Activated gamma-delta T cell (primary cell): ENCODE data around the gene HERC3.
A peak's percentile ranks its signal among the peaks of the same experiment; 100 is the strongest.

Source experiments
- DNase-seq: peaks from one replicate; lab custom pipeline; 2025; lab: John Stamatoyannopoulos, UW
- total RNA-seq, 2 donors: gene quantifications; one replicate each; lab custom pipeline; 2026; lab: John Stamatoyannopoulos, UW

The HERC3 gene
- 2.3 to 4.4 reads per million in 2 donors for total RNA-seq

DNA sequence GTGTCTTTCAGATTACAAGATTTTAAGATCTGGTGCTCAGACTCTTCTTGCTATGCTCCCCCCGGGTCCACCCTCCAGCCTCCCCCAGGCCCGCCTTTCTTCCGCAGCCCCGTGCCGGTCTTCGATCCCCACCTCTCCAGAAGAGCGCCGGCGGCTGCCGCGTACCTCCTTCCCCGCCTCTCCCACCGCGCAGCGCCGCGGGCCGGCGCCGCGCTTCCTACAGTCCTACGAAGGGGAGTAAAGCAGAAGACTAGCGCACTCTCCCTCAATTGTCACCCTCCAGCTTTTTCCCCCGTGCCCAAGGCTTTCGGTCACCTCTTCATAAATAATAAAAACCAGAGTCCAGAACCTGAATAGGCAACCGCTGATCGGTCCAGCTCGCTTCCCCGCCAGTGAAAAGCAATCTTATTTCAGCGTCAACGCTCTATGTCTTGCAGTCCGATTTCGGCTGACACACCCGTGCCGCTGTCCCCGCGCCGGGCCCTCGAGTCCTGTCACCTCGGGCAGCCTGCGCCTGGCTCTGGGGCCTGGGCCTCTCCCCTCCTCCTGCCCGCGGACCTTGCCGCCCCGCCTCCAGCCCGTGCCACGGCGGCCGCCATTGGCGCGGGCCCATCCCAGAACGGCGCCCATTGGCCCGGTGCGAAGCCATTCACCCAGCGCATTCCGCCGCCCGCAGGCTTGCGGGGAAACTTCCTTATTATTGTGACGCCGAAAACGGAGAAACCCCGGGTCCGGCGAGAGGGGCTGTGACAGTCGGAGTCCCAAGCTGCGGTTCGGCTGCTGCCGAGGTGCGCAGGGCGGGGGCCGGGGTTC, at the start of gene HERC3:
HERC3 (plus strand) TSS at position 694 of the 813 bp plus-strand sequence. CDS start 13,344 bp downstream, outside the sequence.
- peak; percentile 88 for DNase-seq

DNA sequence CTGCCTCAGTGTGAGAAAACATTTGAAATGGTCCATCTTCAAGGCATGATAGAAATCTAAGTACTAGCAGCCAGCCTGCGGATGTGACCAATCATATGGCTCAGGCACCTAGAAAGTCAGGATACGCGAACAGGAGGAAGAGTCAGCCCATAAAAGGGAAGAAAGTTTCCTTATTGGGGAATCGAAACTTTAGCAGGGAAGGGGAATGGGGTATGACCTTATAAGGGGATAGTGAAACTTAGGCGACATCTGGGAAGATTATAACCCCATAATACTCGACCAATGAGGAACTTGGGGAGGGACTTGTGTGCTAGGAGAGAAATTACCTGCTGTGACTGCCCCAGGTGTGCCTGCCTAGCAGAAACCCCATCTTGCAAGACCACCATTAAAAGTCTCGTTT, 42.5 kb upstream of the HERC3 start:
- DNase-seq = no peak

DNA sequence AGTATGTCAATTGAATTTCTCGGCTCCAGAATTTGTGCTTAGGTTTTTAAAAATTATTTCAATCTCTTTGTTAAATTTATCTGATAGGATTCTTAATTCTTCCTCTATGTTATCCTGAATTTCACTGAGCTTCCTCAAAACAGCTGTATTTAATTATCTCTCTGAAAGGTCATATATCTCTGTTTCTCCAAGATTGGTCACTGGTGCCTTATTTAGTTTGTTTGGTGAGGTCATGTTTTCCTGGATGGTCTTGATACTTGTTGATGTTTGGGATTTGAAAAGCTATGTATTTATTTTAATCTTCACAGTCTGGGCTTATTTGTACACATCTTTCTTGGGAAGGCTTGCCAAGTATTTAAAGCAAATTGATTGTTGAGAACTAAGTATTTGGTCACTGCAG, 24.7 kb upstream of the HERC3 start:
- no peak for DNase-seq

DNA sequence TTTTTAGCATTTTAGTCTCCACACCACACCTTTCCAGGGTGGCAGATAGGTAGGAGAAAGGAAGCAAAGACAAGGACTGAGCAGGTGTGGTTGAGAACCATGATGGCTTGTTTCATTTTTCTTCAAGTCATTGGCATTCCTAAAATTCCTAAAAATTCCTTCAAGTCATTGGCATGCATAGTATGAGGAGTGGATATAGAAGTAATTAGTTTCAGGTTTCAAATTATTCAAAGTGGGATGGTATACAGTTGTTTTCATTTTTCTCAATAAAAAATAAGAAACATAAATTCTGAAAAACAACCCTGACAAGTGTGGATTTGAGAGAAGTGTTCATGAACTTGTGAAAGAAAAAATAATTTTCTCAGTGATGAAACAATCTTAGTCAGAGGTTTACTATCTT, 22.3 kb upstream of the HERC3 start:
- DNase-seq = no peak

DNA sequence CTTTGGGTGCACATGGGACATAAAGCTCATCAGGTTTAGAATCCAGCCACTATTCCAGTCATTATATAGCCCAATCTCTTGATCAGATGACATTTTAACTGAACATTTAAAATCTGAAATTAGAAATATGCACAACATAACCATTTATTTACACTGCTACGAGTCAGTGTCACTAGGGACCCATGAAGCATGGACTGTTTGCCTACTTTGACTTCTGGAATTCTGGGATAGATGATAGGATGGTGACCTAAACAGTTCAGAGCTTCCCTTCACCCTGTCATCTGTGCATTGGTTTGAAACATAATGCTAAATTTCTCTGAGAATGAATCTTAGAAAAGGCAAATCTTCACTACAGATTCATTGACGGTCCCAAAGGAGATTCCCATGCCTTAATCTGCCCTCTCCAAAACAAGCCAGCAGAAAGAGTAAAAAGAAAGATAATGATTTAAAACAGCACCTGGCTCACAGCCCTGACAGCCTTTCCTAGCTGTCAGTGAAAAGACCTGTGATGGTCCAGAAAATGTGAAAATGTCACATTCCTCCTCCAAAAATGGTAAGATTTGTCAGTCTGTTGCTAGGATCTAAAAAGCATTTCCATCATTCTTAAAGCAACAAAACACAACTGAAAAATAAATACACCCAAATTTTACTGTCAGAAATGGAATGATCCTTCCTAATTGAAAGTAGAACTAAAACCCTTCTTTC, 18.9 kb upstream of the HERC3 start:
- no peak for DNase-seq

DNA sequence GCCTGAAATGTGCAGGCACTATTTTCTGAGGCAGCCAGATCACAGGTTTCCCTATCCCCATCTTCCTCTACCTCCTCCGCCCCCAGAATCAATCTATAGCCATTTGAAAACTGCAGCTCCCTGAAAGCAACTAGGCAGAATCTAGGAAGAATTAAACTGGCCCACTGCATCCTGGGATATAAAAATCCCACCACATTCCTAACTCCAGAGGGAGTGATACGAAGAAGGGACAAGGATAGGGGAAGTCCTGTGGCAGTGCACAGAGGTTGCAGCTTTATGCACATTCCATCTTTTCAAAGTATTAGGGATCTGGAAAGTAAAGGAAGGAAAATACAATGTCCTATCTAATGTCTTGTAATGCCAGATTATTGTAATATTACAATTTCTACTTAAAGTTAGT, 18.3 kb upstream of the HERC3 start:
- DNase-seq = no peak

DNA sequence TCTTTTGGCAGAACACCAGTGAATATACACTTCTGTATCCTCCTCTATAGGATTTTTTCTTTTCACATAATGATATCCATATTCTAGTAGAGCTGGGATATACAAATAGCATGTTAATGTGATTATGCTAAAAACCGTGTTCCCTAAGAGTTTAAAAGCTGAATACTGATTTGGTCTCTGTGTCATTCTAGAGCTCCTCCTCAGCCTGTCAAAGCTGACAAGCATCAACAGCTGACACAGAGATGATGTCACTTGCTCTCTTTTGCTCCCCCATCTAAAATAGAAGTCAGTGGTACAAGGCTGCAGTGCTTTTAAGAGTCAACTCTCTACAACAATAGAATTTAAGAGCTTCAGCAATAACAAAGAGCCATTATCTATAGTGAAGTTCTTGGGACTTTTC, 17.1 kb upstream of the HERC3 start:
- DNase-seq = no peak

DNA sequence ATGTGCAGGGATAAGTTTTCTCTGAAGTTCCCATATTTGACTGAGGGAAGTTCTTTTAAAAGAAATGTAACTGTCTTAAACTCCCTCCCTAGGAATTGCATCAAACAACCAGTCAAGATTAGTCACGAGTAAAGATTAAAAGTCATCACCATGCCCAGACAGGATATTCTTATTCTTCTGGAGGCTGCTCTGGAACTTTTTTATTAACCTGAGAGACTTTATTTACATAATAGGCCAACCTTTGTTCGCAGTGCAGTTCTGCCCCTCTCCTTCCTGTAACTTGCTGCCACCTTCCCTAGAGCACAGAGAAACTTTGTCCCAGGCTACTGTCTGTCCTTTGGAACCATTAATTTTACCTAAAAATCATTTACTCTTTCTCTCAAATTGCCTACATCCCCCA, 9.8 kb upstream of the HERC3 start:
- DNase-seq = no peak

DNA sequence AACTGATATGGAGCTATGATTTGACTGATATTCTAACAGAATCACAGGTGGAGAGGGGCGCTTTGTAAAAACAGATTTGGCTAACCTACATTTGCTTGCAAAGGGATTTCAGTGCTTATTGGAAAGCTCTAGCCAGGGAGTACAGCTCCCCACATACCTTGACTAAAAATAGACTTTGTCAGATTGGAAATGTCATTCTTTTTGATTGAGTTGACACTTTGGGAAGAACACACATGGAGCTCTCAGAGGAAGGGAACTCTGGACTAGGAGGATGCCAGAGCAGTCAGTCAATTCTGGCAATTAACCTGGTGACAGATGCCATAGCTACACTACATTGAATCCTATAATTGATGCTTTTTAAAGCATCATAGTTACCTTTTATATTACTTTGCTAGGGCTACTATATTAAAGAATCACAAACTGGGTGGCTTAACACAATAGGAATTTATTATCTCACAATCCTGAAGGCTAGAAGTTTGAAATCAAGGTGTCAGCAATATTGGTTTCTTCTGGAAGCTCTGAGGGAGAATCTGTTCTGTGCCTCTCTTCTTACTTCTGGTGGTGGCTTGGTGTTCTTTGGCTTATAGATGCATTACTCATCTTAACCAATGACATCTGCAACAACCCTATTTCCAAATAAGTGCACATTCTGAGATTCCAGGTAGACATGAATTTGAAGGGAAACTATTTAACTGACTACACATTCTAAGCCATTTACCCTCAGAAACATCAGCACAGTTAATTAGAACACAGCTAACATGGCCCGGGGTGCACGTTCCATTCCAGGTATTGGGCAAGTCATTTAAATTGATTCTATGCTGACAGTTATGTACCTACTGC, 8.4 kb upstream of the HERC3 start:
- DNase-seq = no peak

DNA sequence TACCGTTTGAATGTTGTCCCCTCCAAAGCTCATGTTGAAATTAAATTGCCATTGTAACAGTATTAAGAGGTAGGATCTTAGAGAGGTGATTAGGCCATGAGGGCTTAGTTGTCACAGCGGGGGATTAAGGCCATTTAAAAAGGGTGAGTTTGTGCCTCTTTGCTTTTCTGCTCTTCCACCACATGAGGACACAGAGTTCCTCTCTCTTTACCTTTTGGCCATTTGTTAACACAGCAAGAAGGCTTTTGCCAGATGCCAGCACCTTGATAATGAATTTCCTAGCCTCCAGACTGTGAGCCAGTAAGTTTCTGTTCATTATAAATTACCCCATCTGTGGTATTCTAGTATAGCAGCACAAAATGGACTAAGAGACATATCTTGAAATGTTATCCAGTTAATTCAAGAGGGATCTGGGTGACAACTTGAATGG, 7.8 kb upstream of the HERC3 start:
- DNase-seq = no peak

DNA sequence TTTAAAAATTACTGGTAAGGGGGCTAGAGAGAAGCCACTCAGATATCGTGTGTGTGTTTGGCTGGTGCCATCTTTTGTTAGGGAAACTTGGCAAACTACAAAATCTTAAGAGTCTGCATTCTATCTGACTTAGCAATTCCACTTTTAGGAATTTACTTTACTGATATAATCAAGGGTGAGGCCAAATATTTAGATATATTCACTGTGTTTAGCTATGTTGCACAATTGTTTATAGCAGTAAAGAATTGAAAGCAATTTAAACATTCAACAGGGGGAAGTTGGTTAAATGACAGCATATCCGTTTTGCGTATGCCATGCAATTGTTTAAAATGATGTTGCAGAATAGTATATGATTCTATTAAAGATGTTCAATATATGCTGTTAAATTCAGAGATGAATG, 6.4 kb upstream of the HERC3 start:
- no peak for DNase-seq

DNA sequence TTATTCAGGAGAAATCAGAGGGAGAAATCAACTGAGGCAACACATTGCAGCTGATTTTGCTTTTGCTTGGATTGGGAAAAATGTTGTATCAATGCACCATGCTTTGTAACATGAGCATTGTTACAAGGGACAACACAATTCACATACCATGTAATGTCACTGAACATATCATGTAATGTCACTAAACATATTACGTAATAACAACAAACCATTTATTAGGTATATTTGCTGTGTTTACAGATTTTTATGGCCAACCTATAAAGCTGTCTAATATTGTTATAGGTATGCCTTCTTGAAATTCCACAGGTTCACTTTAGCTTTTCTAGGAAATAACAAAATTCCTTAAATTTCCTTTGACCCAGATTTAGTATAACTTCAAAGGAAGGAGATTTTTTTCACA, 5.0 kb upstream of the HERC3 start:
- DNase-seq = no peak

DNA sequence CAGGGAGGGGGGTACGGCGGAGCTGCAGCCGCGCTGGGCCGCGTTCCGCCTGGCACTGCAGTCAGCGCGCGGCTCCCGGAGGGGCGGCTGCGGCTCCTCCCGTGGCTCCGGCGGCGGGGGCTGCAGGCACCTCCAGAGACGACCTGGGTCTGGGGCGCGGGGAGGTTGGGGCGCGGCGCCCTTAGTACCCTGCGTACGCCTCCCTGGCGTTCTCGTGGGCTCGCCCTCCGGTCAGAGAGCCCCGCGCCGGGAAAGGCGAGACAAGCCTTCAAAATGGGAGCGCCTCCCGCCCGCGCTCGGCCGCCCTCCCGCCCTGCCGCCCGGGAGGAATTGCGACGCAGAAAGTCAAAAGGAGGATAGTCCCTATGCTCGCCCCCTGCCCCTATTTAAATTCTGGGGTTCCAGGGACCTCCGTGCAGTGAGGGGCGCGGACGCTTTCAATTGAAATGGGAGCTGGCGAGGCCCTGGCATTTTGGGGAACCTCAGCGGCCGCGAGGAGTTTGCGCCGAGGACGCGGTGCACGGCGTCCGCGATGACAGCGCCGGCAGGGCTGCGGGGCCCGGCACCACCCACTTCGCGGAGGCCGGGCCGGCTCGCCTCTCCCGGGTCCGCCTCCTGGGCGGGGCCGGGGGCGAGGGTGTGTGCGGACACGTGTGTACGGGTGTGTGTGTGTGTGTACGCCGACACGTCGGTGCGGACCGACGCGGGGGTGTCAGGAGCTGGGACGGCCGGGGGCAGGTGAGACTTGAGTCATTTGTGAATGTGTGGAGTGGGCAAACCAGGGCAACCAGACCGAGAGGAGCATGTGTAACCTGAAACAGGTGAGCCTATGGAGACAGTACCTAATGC, 544 bp downstream of the HERC3 start:
- peak; percentile 73 for DNase-seq

DNA sequence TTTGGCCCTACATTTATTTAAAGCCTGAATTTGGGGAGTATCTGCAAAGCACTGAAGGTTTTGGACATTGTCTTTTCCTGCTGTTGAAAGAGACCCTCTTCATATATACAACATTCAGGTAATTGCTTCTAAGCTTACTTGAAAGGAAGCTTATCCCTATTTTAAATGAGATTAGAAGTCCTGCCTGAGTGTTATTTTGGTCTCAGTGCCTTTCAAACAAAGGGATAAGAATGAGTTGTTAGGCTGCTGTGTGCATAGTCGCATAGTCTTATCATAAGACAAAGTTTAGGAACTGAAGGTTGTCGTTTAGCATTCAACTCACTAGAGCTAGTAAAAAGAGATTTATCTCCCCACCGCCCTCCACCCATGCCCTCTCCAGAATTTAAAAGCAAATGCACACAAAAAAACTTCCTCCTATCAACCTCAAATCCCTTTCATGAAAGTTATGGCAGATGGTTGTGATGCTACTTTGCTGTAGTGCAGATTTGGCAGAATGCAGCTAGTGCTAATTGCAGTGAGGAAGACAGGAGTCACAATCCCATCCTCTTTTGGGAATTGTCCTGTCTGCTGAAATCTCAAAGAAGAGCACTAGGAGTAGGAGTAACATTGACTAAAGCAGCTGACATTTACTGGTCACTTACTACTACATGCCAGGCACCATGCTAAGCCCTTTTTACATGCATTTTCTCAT, 5.8 kb downstream of the HERC3 start:
- DNase-seq = no peak

DNA sequence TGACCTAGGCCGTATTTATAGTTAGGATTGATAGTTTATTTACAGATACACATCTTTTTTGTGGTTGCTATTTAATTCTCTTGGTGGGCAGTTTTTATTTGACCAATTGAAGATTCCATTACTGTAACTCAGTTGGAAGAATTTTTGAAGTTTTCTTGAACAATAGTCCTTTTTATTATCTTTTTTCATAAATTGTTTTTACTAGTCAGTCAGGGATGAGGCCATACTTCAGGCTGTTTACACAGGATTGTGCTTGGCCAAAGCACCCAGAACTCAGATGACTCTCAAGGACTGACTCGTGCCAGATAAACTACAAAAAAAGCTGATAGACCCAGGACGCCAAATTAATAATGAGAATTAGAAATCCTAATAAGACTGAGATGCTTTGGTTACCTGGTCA, 7.0 kb downstream of the HERC3 start:
- DNase-seq = no peak

DNA sequence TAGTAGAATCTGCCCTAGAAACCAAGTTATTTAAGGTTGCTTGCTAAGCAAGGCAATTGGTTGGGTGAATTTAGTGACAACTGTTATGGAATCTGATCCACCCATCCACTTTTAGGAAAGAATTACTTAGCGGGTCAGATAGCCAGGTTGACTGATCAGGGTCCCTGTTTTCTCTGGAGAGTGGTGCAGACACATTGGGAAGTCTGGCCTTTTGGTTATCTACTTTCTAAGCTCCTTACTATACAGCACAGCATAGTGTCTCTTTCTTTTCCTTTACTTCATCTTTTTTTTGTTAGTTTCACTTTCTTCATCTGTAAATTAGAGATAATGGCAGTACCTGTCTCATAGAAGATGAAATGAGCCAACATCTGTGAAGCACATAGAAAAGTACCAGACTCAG, 7.4 kb downstream of the HERC3 start:
- no peak for DNase-seq

DNA sequence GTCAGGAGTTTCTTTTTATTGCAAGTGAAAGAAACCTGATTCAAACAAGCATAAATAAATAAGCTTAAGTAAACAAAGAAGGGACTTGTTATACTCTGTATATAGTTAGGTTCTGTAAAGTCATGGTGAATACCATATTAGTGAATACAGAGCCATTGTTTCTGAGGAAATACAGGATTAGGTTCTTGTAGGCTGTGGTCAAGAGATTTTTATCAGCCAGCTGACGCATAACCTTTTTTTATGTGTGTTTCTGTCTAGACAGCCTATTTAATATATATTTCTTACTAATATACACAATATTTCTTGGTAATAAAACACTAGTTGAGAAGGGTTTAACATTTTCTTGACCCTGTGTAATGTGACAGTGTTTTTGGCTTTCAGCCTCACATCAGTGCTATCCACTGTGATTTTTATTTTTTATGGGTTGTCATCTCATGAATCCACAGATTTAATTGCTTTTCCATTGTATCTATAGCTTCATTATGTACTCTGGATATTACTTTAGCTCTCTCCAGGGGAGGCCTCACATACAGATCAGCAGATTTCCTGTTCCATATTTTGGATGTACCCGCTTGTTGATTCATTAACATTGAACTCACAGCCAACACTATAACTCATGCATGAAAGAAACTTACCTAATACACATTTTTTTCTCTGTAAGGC, 8.0 kb downstream of the HERC3 start:
- no peak for DNase-seq

DNA sequence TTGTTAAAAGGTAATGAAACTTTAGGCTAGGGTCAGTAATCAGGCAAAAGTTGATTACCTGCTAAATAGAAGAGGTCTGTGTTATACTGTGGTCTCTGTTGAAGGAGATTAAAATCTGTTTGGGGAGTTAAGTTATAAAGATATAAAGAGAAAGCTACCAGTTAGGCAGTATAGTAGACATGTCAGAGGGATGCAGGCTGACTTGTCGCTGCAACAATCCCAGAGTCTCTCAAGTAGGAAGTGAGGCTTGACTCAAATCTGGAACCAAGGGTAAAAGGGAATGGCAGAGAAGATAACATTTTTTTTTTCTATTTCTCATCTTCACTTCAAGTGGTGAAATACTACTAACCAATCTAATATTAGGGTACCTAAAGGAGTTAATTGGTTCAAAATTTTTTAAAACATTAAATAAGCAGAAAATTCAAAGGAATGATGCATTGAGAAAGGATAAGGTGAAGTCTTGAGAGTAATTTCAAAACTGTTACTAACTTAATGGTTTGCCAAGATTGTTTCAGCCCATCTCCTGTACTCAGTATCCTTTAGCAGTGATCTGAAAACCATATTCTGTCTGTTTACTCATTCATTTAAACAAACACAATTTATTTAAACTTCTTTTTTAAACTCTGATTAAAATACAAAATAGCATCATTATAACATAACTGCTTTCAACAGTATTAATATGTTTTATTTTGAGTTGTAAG, 12.8 kb downstream of the HERC3 start:
- DNase-seq = no peak

DNA sequence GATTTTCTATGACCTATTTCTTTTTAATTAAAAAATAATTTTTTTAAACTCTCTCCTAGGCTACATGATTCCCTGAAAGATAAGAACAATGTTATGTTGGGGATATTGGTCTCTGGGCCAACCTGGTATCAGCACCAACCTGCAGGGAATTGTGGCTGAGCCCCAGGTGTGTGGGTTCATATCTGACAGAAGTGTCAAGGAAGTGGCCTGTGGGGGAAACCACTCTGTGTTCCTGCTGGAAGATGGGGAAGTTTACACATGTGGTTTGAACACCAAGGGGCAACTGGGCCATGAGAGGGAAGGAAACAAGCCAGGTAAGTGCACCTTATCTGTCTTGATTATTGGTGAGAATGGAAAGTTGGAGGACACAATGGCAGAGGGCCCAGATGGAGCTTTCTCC, 13.5 kb downstream of the HERC3 start:
- no peak for DNase-seq

DNA sequence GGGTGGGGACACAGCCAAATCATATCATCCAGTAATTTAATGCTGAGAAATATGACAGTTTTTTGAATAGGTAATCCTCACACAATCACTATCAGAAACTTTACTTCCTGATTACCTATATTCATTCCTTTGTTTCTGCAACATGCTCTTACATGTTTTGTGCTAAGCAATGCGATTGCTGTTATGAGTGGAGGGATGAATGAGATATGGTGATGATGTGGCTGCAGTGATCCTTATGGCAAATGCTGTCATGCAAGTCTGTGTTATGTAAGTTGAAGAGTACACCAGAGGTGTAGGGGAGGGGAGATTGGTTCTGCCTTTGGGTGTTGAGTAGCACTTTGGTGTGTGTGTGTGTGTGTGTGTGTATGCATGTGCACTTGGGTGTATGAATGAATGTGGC, 14.6 kb downstream of the HERC3 start:
- DNase-seq = no peak
